CD4-positive, CD25-positive, alpha-beta regulatory T cell (primary cell): ENCODE results near the gene APOBEC3G. TPM values are rescaled to one million over a fixed set of nuclear protein-coding genes. Genes with fewer than 3 reads are reported as not detected.
"Not testable (repeated sequence)": the region's sequence is repeated elsewhere in the genome, so short reads cannot be mapped to it uniquely, and the experiment has no call there.

Experiments
- ATAC-seq, 2 donors: fragments of 150-1000 bp; cut with Tn5 transposase; one replicate each; pipeline ENCODE4 v1.10.0; 2021; ENCODE audit warnings: low read depth in 2 of 2, moderate number of reproducible peaks in 2 of 2, moderate library complexity in 1 of 2
- DNase-seq, 3 donors: peaks; one replicate each; pipeline versions ENCODE4 v3.0.0 to v3.0.0-alpha.2; 2012 to 2022; ENCODE audit warnings: mixed read lengths in 1 of 3
- H3K27ac ChIP-seq: one replicate; pipeline ENCODE4 v1.7.0; 2013; ENCODE audit warnings: mild to moderate bottlenecking, low read length; ENCODE audit not compliant: insufficient read depth, poor library complexity, severe bottlenecking
- H3K27me3 ChIP-seq: one replicate; pipeline ENCODE4 v1.7.0; 2013; ENCODE audit warnings: low read length; ENCODE audit not compliant: control insufficient read depth, insufficient read depth
- H3K36me3 ChIP-seq: one replicate; pipeline ENCODE4 v1.7.0; 2013; ENCODE audit warnings: mild to moderate bottlenecking, low read length, moderate library complexity; ENCODE audit not compliant: control insufficient read depth, insufficient read depth
- H3K4me1 ChIP-seq: 2 replicates; pipeline ENCODE4 v1.7.0; 2013; ENCODE audit warnings: mild to moderate bottlenecking, low read length; ENCODE audit not compliant: insufficient read depth, control insufficient read depth, poor library complexity, severe bottlenecking
- H3K4me3 ChIP-seq: one replicate; pipeline ENCODE4 v1.7.0; 2013; ENCODE audit warnings: low read depth, mild to moderate bottlenecking, low read length, moderate library complexity
- H3K9me3 ChIP-seq, 2 experiments: 1 replicate in 1 of 2; 2 replicates in 1 of 2; pipeline ENCODE4 v1.7.0; 2013; ENCODE audit warnings: low read length in 2 of 2, mild to moderate bottlenecking in 1 of 2, moderate library complexity in 1 of 2; ENCODE audit not compliant: control insufficient read depth in 2 of 2
- H3K27ac Mint-ChIP-seq, 3 donors: one replicate each; pipeline ENCODE4 v1.8.0; 2020 to 2022; ENCODE audit warnings: mild to moderate bottlenecking in 3 of 3, mixed read lengths in 3 of 3, moderate library complexity in 2 of 3
- H3K27me3 Mint-ChIP-seq: one replicate; pipeline ENCODE4 v1.8.0; 2022; ENCODE audit warnings: mild to moderate bottlenecking, mixed read lengths
- H3K36me3 Mint-ChIP-seq: one replicate; pipeline ENCODE4 v1.8.0; 2020; ENCODE audit warnings: mixed read lengths
- H3K4me1 Mint-ChIP-seq, 4 donors: one replicate each; pipeline ENCODE4 v1.8.0; 2020 to 2022; ENCODE audit warnings: mixed read lengths in 4 of 4, mild to moderate bottlenecking in 1 of 4
- H3K4me3 Mint-ChIP-seq, 4 donors: one replicate each; pipeline ENCODE4 v1.8.0; 2020 to 2022; ENCODE audit warnings: mild to moderate bottlenecking in 4 of 4, mixed read lengths in 4 of 4, moderate library complexity in 3 of 4
- H3K9me3 Mint-ChIP-seq, 7 donors: one replicate each; pipeline ENCODE4 v1.8.0; 2020 to 2022; ENCODE audit warnings: mixed read lengths in 7 of 7, mild to moderate bottlenecking in 3 of 7, moderate library complexity in 2 of 7
- polyA plus RNA-seq, 4 donors: library from polyadenylated mRNA; unstranded; fragments of 300-500 nt; fragmentation: Illumina TruSeq; gene quantifications; one replicate each; pipeline ENCODE4 v1.2.3, GENCODE V29; 2021
- total RNA-seq: library from RNA; stranded (reverse); gene quantifications from one replicate; pipeline ENCODE4 v1.2.3, GENCODE V29; 2022

The APOBEC3G gene
- total and polyA plus RNA-seq, 5 donors from 2014 or later: 49.0 to 105 (median 61.1) TPM

DNA sequence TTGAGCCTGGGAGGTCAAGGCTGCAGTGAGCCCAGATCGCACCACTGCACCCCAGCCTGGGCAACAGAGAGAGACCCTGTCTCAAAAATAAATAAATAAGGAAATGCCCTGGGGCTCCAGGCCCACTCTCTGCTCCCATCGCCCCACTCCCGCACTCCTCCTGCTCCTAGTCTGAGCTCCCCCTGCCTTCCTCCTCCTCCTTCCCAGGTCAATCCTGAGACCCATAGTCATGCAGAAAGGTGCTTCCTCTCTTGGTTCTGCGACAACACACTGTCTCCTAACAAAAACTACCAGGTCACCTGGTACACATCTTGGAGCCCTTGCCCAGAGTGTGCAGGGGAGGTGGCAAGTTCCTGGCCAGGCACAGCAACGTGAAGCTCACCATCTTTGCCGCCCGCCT is 6.9 kb upstream of the APOBEC3G start:
- no peaks in the 10 kb centered on the region for H3K36me3 ChIP-seq
- Mint-ChIP-seq H3K9me3 (no peaks in the 10 kb centered on the region), H3K4me3 (no peak overlapping the region), H3K27ac (no peak overlapping the region), H3K4me1 (peaks cover 0 to 15% (median 6%) of the 10 kb centered on the region in 4 donors), H3K27me3 (no peaks in the 10 kb centered on the region), H3K36me3 (no peaks in the 10 kb centered on the region)
- no peak for ATAC-seq
- no peaks in the 10 kb centered on the region for H3K9me3 ChIP-seq
- no peak overlapping the region for H3K4me3 ChIP-seq
- no peak for DNase-seq
- H3K27ac ChIP-seq: no peak overlapping the region
- no peaks in the 10 kb centered on the region for H3K27me3 ChIP-seq
- peaks cover 7% of the 10 kb centered on the region for H3K4me1 ChIP-seq

DNA sequence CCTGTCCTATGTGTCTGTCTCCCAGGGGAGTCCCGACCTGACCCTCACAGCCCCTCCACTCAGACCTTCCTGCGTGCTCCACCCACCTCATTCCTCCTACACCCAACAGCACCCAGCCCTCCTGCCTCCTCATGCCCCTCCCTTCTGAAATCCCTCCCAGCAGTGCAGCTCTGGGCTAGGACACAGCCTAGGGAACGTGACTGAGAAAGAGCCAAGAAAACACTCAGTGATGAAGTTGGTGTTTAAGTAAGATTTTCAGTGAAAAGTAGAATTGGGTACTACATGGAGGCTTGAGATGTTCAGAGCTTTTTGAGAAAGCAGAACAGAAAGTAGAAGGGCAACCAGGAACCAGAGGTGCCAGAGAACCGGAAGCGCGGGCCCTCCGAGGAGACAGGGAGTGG is 4.5 kb upstream of the APOBEC3G start:
- not testable (repeated sequence) for H3K27me3 ChIP-seq, H3K27ac ChIP-seq, H3K27me3 Mint-ChIP-seq, H3K9me3 ChIP-seq, H3K4me3 ChIP-seq, H3K36me3 Mint-ChIP-seq, DNase-seq, H3K36me3 ChIP-seq, H3K27ac Mint-ChIP-seq, H3K4me3 Mint-ChIP-seq, H3K9me3 Mint-ChIP-seq, ATAC-seq, H3K4me1 ChIP-seq
- H3K4me1 Mint-ChIP-seq: peaks cover 0 to 21% (median 12%) of the 10 kb centered on the region in 4 donors

DNA sequence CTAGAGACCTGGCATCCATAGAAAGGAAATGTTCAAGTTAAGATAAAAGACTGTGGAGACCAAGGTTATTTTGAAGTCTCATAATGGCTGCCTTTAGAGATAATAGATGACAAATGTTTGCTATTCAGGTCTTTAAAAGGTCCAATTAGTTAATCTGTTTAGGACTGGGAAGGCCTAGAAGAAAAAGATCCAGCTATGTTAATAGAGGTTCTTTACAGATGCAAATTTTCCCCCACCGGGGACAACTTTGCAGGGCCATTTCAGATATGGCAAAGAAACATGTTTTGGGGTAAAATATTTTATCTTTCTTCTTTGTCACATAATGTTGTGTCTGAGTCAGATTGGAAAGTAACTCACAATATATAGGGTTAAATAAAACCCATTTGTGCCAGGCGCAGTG is 3.1 kb upstream of the APOBEC3G start:
- Mint-ChIP-seq H3K36me3 (no peaks in the 10 kb centered on the region), H3K27ac (peak overlapping the region in 2 of 3 donors; percentile 59 to 63), H3K27me3 (no peaks in the 10 kb centered on the region), H3K4me3 (peak overlapping the region in 1 of 4 donors; percentile 38), H3K9me3 (no peaks in the 10 kb centered on the region), H3K4me1 (peaks cover 0 to 35% (median 19%) of the 10 kb centered on the region in 4 donors)
- DNase-seq (no peak), ATAC-seq (no peak)
- no peaks in the 10 kb centered on the region for H3K36me3 ChIP-seq
- no peaks in the 10 kb centered on the region for H3K9me3 ChIP-seq
- no peaks in the 10 kb centered on the region for H3K27me3 ChIP-seq
- no peak overlapping the region for H3K27ac ChIP-seq
- H3K4me3 ChIP-seq: no peak overlapping the region
- peaks cover 18% of the 10 kb centered on the region for H3K4me1 ChIP-seq

DNA sequence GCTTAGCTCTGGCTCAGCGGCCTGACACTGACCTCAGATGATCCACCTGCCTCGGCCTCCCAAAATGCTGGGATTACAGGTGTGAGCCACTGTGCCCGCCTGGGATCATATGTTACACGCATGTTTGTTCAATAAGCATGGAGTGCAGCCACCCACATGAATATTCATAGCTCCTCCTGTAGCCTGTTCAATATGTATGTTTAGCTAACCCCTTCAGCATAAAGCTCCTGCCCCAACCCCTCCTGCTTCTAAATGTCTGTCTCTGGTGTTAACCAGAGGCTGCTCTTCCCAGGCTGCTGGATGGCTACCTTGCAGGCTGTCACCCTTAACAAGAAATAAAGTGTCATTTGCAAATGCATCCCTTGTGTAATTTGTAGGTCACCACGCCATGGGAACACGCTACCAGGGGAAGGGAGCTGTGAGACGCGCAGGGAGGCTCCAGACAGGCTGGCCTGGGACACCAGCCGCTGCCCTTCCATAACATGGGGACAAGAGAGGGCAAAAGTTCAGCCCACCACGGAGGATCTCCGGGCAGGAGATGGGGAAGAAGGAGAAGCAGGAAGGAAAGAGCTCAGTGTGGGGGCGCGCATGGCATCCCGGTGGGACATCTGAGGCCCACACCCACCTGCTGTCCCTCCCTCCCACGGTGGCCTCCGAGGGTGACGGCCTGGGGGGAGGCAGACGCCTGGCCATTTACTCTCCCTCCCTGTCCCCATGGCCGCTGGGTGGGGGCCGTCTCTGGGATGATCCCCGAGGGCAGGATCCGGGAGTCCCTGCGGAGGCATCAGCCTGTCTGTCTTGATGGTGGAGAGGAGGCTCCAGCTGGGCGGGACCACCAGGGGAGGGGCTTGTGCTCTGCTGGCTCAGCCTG is 685 bp upstream of the APOBEC3G start:
- not testable (repeated sequence) for H3K9me3 ChIP-seq, H3K27me3 Mint-ChIP-seq, ATAC-seq, H3K36me3 Mint-ChIP-seq, H3K27me3 ChIP-seq, H3K4me3 ChIP-seq, H3K9me3 Mint-ChIP-seq, DNase-seq, H3K36me3 ChIP-seq
- Mint-ChIP-seq H3K4me1 (peaks cover 0 to 51% (median 25%) of the 10 kb centered on the region in 4 donors), H3K27ac (peak overlapping the region in 2 of 3 donors; percentile 91 to 95), H3K4me3 (peak overlapping the region; percentile 81 to 96 (median 92))
- Histone ChIP-seq H3K4me1 (peaks cover 32% of the 10 kb centered on the region), H3K27ac (peak overlapping the region; percentile 85)

DNA sequence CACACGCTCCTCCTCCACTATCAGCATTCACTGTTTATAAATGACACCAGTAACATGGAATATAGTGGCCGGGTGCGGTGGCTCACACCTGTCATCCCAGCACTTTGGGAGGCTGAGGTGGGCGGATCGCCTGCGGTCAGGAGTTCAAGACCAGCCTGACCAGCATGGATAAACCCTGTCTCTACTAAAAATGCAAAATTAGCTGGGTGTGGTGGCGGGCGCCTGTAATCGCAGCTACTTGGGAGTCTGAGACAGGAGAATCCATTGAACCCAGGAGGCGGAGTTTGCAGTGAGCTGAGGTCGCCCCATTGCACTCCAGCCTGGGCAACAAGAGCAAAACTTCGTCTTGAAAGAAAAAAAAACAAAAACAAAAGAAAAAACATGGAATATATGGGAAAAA is 837 bp downstream of the APOBEC3G start:
- Histone ChIP-seq H3K36me3 (peaks cover 19% of the 10 kb centered on the region), H3K4me1 (peaks cover 33% of the 10 kb centered on the region), H3K27ac (peak overlapping the region; percentile 85), H3K4me3 (peak overlapping the region; percentile 85)
- Mint-ChIP-seq H3K4me1 (peaks cover 0 to 58% (median 30%) of the 10 kb centered on the region in 4 donors), H3K36me3 (peaks cover 12% of the 10 kb centered on the region), H3K4me3 (peak overlapping the region; percentile 85 to 96 (median 92)), H3K27ac (peak overlapping the region; percentile 90 to 96 (median 91))
- H3K27me3 ChIP-seq, H3K9me3 ChIP-seq, DNase-seq, H3K27me3 Mint-ChIP-seq, ATAC-seq, H3K9me3 Mint-ChIP-seq: not testable (repeated sequence)

DNA sequence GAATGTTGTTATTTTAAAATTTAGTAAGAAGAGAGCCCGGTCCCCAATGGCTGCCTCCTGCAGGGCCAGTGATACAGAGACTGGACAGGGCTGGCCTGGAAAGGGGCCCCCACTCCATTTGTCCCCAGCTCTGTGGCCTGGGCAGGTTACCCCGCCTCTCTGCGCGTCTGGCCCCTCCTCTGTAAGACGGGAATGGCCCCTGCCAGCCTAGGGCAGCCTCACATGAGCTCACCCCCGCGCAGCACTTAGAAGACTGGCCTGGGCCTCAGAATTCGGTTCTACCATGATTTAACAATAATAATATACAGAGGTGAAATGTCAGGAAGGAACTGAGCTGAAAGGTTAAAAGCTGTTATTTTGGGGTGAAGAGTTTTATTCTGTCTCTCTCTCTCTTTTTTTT is 1.3 kb downstream of the APOBEC3G start:
- H3K4me1 Mint-ChIP-seq: peaks cover 0 to 62% (median 30%) of the 10 kb centered on the region in 4 donors
- peak overlapping the region in 2 of 3 donors; percentile 90 to 96 for H3K27ac Mint-ChIP-seq
- Histone ChIP-seq H3K27me3 (no peaks in the 10 kb centered on the region), H3K27ac (peak overlapping the region; percentile 85), H3K36me3 (peaks cover 19% of the 10 kb centered on the region), H3K9me3 (no peaks in the 10 kb centered on the region), H3K4me1 (peaks cover 37% of the 10 kb centered on the region), H3K4me3 (peak overlapping the region; percentile 85)
- peaks cover 12% of the 10 kb centered on the region for H3K36me3 Mint-ChIP-seq
- DNase-seq (no peak), ATAC-seq (no peak)
- H3K27me3 Mint-ChIP-seq: no peaks in the 10 kb centered on the region
- no peaks in the 10 kb centered on the region for H3K9me3 Mint-ChIP-seq
- peak overlapping the region; percentile 85 to 96 (median 92) for H3K4me3 Mint-ChIP-seq

DNA sequence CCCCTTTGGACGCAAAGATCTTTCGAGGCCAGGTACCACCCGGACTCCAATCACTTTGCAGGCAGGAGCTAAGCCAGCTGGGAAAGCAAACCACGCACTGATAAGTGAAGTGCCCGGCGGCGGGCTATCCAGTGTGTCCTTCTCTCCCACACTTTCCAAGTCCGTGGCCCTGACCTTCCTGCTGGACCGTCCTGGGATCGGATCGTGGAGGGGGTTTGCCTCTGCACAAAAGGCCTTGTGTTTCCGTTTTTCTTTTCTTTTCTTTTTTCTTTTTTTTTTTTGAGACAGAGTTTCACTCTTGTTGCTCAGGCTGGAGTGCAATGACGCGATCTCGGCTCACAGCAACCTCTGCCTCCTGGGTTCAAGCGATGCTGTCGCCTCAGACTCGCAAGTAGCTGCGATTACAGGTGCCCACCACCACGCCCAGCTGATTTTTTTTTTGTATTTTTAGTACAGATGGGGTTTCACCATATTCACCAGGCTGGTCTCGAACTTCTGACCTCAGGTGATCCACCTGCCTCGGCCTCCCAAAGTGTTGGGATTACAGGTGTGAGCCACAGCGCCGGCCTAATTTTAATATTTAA is 2.1 kb downstream of the APOBEC3G start:
- not testable (repeated sequence) for H3K27ac ChIP-seq, H3K27me3 ChIP-seq, H3K9me3 ChIP-seq, H3K27me3 Mint-ChIP-seq, DNase-seq, ATAC-seq, H3K4me3 ChIP-seq, H3K9me3 Mint-ChIP-seq
- Histone ChIP-seq H3K4me1 (peaks cover 41% of the 10 kb centered on the region), H3K36me3 (peaks cover 19% of the 10 kb centered on the region)
- Mint-ChIP-seq H3K36me3 (peaks cover 12% of the 10 kb centered on the region), H3K4me3 (peak overlapping the region; percentile 85 to 96 (median 92)), H3K4me1 (peaks cover 0 to 63% (median 26%) of the 10 kb centered on the region in 4 donors), H3K27ac (peak overlapping the region in 1 of 3 donors; percentile 90)
